A673 (cell line): Measurements from ENCODE around the gene TAS1R1.

ENCODE experiments used
- EZH2 ChIP-seq: fragments of 200-600 bp; sonication (generic); IDR thresholded peaks from 2 replicates; pipeline ENCODE4 v1.6.1; 2017; ENCODE audit warnings: borderline replicate concordance, low read depth, mild to moderate bottlenecking, mixed read lengths, antibody characterized with exemption, low read length; ENCODE audit not compliant: poor library complexity, severe bottlenecking
- TF ChIP-seq, protein P1 (sequence below): fragments of 300-800, 200-600 bp; sonication (generic); conservative IDR thresholded peaks from 2 replicates; pipeline ENCODE4 v1.5.1; 2017; ENCODE audit warnings: low read depth, mild to moderate bottlenecking, antibody characterized with exemption, low read length, moderate library complexity, mixed read lengths

- TF ChIP-seq, protein P1, sequence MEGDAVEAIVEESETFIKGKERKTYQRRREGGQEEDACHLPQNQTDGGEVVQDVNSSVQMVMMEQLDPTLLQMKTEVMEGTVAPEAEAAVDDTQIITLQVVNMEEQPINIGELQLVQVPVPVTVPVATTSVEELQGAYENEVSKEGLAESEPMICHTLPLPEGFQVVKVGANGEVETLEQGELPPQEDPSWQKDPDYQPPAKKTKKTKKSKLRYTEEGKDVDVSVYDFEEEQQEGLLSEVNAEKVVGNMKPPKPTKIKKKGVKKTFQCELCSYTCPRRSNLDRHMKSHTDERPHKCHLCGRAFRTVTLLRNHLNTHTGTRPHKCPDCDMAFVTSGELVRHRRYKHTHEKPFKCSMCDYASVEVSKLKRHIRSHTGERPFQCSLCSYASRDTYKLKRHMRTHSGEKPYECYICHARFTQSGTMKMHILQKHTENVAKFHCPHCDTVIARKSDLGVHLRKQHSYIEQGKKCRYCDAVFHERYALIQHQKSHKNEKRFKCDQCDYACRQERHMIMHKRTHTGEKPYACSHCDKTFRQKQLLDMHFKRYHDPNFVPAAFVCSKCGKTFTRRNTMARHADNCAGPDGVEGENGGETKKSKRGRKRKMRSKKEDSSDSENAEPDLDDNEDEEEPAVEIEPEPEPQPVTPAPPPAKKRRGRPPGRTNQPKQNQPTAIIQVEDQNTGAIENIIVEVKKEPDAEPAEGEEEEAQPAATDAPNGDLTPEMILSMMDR: no peak
- no peak for TF ChIP-seq EZH2
These were observed 27.3 kb downstream of the TAS1R1 start for GRCh38 chr1:6582370-6582769.
